NCI-H1930 (cell line): ENCODE results near the gene NMB.
"Not testable (repeated sequence)": the region's sequence is repeated elsewhere in the genome, so short reads cannot be mapped to it uniquely, and the experiment has no call there.

Source experiments
- DNase-seq, 2 experiments: peaks; one replicate each; lab custom pipeline; 2025; lab: John Stamatoyannopoulos, UW

NMB gene

DNA sequence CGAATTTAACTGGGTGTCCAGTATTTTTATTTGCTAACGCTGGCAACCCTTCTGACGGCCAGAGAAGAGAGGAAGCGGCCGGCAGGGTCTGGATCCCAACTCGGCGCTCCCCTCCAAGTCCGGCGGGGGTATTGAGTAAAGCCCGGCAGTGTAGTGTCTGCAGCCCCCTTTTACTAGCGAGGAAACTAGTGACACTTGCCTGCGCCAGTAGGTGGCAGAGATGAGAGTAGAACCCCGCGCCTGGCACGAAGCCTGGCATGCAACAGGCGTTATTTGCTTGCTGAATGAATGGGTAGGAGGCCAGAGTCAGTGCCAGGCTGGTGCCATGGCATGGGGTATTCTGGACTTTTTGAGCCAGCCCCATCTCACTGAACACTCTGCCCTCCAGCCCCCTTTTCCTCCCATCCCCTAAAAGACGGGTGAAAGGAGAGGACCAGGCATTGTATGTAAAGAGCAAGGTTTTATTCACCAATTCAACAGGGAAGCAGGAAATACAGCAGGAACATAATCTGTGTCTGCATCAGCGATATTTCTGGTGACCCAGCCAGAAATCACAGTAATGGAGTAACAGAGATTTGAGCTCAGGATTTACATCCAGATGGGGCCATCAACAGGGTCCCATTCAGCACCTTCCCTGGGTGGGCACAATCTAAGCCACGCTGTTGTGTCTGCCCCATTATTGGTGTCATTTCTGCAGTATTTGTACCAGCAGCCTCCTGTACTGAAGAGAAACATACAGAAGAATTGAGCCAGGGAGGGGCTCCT lies 3.1 kb downstream of the NMB start:
- peak; percentile 8 to 28 for DNase-seq

DNA sequence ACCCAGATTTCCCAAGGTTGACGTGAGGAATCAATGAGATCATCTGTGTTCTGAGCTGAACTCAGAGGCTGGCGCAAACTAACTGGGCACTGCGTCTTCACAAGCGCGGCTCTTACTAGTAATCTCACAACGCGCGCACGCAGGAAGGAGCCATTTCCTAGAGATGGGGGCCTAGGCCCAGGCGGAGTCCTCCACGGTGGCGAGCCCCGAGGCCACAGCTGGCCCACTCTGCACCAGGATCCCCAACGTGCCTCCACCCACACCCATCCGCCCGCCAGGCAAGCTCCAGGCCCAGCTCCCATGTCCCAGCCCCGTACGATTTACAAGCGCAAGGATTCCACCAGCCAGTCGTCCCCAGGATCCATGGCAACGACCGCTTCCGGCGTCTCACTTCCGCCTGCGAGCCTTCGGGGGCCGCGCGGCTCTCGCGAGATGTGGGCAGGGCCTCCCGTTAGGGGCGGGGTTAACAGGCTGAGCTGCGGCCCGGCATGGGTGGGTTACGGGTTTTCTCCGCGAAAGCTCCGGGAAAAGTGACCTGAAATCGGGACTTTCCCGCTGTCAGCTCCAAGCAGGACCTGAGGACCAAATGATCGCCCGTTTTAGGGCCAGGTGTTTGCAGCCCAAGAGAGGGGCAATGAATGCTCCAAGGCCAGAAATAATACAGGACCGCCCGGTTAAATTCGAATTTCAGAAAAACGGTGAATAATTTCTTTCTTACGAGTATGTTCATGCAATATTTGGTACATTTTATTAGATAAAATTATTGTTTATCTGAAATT lies 3.9 kb downstream of the NMB start, which contains the start of gene WDR73:
WDR73 (minus strand) TSS at position 374 of the 779 bp plus-strand sequence; CDS start at position 365, 9 bp downstream.
- DNase-seq, result peak; percentile 65 to 86

GRCh38 chr15:84653584-84653909 lies 4.5 kb downstream of the NMB start:
- no peak for DNase-seq

GRCh38 chr15:84649706-84650105 lies 8.3 kb downstream of the NMB start:
- no peak for DNase-seq

- DNase-seq, result no peak
Observed at GRCh38 chr15:84648539-84648938, 9.5 kb downstream of the NMB start.

GRCh38 chr15:84647726-84648125 lies 10.3 kb downstream of the NMB start:
- no peak for DNase-seq

GRCh38 chr15:84645997-84646396 lies 12.0 kb downstream of the NMB start:
- DNase-seq, result no peak

- DNase-seq, result no peak
Observed at GRCh38 chr15:84645496-84645895, 12.5 kb downstream of the NMB start.

DNA sequence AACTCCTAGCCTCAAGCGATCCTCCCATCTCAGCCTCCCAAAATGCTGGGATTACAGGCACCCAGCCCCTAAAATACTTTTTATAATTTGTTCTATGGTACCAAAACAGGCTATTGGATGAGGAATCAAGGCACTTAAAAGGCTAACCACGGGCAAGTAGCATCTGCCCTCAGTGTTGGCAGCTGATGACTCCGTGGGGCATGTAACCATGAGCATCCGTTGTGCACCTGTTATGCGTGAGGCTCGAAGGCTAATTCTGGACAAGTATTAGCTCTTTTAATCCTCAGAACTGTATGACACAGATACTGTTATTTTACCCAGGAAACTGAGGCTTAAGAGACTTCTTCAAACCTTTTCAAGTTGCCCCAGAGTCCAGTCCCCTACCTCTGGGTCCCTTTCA lies 14.2 kb downstream of the NMB start:
- DNase-seq, result no peak

GRCh38 chr15:84642640-84643039 lies 15.4 kb downstream of the NMB start:
- DNase-seq, result not testable (repeated sequence)

GRCh38 chr15:84641871-84642270 lies 16.1 kb downstream of the NMB start:
- DNase-seq, result not testable (repeated sequence)

DNA sequence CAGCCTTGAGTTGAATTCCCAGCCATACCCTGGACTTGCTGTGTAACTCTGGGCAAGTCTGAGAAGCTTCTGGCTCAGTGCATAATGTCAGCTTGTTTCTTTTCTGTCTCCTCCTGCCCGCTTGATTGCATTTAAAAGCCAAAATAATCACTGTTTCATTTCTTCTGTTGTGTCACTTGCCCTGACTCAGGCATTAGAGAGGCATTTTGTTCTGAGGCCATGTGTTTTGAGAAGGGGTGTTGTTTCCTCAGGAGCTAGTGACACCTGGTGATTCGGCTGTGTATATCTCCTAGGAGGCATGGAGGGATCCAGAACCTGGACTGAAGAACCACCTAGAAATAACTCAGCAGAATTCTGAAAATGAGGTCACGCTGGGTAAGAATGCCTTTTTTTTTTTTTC lies 19.9 kb downstream of the NMB start:
- DNase-seq, result no peak

DNA sequence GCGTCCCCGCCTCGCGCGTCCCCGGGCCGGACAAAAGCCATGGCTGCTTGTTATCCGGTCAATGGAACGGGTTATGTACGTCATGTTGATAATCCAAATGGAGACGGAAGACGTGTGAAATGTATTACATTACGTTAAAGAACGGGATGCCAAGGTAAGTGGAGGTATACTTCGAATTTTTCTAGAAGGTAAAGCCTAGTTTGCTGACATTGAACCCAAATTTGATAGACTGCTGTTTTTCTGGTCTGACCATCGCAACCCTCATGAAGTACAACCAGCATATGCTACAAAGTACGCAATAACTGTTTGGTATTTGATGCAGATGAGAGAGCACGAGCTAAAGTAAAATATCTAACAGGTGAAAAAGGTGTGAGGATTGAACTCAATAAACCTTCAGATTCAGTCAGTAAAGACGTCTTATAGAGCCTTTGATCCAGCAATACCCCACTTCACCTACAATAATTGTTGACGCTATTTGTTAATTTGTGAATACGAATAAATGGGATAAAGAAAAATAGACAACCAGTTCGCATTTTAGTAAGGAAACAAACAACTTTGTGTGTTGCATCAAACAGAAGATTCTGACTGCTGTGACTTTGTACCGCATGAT lies 23.7 kb downstream of the NMB start:
- DNase-seq, result no peak

DNA sequence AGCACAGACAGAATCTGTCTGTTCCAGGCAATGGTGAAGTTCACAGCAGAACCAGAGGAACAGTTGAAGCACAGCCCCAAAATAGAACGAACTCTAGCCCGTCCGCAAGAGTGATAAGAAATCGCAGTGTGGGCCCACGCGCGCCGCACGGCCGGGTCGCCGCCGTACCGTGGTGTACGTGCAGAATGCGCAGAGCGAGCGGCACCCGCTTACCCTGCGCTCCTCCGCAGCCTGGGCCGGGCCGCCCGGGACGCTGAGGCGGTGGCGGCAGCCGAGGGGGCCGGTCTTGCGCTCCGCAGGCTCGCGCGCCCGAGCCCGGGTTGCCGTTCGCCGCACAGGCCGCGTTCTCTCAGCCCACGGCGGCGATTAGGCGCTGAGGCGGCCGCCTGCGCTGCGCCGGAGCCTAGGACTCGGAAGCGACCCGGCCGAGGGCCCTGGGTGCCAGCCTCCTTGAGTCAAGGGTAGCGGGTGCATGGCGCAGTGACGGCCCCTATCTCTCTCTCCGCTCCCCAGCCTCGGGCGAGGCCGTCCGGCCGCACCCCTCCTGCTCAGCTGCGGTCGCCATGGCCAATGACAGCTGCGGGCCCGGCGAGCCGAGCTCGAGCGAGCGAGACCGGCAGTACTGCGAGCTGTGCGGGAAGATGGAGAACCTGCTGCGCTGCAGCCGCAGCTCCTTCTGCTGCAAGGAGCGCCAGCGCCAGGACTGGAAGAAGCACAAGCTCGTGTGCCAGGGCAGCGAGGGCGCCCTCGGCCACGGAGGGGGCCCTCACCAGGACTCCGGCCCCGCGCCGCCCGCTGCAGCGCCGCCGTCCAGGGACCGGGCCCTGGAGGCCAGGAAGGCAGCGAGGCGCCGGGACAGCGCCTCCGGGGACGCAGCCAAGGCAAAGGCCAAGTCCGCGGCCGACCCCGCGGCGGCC lies 24.4 kb downstream of the NMB start:
- no peak for DNase-seq

DNA sequence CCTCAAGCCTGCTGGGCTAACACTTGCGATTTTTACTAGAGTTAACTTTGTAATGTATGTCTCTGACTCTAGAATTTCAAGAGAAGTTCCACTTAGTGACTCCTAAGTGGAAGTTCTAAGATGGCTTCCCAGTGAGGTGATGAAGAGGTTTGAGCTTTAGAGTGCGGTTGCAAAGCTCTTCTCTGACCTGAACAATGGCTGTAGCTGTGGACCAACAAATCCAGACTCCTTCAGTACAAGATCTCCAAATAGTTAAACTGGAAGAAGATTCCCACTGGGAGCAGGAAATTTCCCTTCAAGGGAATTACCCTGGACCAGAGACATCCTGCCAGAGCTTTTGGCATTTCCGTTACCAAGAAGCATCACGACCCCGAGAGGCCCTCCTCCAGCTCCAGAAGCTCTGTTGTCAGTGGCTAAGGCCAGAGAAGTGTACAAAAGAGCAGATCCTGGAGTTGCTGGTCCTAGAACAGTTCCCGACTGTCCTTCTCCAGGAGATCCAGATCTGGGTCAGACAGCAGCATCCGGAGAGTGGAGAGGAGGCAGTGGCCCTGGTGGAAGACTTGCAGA lies 26.2 kb downstream of the NMB start:
- no peak for DNase-seq

GRCh38 chr15:84629033-84629432 lies 29.0 kb downstream of the NMB start:
- no peak for DNase-seq

DNA sequence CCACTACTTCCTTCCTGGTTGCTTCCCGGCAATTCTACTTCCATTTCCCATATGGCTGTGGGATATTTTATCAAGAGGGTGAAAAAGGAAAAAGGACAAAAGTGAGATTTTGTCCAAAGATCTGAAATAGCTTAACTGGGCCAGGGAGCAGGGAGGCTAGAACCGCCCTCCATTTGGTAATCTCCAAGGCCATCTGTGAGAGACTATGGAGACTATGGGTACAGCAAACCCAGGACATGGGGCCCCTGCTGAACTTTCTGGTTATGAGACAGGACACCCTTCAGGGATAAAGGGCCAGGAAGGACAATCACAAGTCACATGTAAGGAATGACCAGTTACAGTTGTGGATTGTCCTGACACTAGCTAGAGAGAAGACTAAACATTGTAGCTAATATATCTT lies 32.9 kb downstream of the NMB start:
- DNase-seq, result no peak

DNA sequence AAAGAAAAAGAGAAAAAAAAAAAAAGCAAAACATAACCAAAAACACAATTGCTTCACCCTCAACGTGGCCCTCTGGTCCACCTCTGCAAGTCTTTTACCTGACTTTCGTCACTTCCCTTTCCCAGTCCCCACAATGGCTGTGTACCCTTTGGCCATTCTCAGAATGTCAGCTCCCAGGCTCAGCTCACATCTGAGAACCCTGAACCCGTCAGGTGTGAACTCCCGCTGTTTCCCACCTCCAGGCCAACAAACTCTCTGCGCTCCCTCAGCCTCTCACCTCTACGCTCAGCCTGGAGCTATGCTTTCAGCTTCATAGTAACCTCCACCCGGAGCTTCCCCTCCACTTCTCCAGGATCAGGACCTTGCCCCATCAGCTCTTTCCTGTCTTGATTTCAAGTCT lies 33.6 kb downstream of the NMB start:
- no peak for DNase-seq

- no peak for DNase-seq
Observed at GRCh38 chr15:84621358-84621979, 36.5 kb downstream of the NMB start.

GRCh38 chr15:84620626-84621025 lies 37.4 kb downstream of the NMB start:
- no peak for DNase-seq

DNA sequence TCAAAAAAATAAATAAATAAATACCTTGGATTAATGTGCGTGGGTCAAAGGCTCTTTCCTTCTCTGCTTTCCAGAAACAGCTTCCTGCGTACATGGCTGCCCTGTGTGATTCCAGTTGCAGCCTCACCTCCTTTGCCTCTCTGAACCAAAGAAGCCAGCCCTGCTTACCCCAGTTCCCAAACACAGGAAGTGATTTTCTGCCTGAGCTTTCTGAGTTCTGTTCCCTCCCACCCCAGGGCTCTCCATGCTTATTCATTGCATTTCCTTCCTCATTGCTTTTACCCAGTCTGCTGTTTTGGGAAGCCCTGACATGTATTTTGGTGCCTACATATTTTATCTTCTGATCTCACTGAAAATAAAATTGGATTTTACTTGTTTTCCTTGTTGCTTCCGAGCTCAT lies 41.8 kb downstream of the NMB start:
- DNase-seq, result no peak
